ENCODE measurements around the gene OR7D4.

OR7D4 gene

GRCh38 chr19:9171393-9171991 is 47.9 kb downstream of the OR7D4 start:
- Histone ChIP-seq H3K4me2 (ENCODE audit: low read depth, low read length, poor library complexity, severe bottlenecking) (no peak overlapping the region), H3K9me2 (replicated peaks; ENCODE audit: insufficient read depth, low read length) (no peaks in the 10 kb centered on the region), H3K27ac (ENCODE audit: low read depth, low read length) (no peak overlapping the region), H3K4me3 (ENCODE audit: insufficient read depth, low read length, poor library complexity, severe bottlenecking) (no peak overlapping the region), H3K9me3 (ENCODE audit: insufficient read depth, low read length) (no peaks in the 10 kb centered on the region), H4K20me1 (ENCODE audit: low read depth, low read length) (no peaks in the 10 kb centered on the region), H3K9ac (ENCODE audit: low read length) (no peak overlapping the region), H2AFZ (ENCODE audit: low read depth, low read length, severe bottlenecking) (no peak overlapping the region), H3K79me2 (ENCODE audit: insufficient read depth, low read length) (no peaks in the 10 kb centered on the region), H3F3A (ENCODE audit: insufficient read depth) (no peaks in the 10 kb centered on the region), H3K36me3 (ENCODE audit: low read length) (no peaks in the 10 kb centered on the region), H3K27me3 (ENCODE audit: low read length) (no peaks in the 10 kb centered on the region)
- TF ChIP-seq CTCF (IDR thresholded peaks at IDR 0.05; ENCODE audit: insufficient read depth, low read length, poor library complexity, severe bottlenecking) (no peak), EZH2phosphoT487 (conservative IDR thresholded peaks at IDR 0.05; ENCODE audit: low read length) (no peak)

GRCh38 chr19:9166846-9167245 is 52.5 kb downstream of the OR7D4 start:
- Histone ChIP-seq H3K36me3 (ENCODE audit: low read length) (peaks cover 16% of the 10 kb centered on the region; the same call in 1 of the 2 replicates), H3K9ac (ENCODE audit: low read length) (no peak overlapping the region), H2AFZ (ENCODE audit: low read depth, low read length, severe bottlenecking) (no peak overlapping the region), H3K9me3 (ENCODE audit: insufficient read depth, low read length) (no peaks in the 10 kb centered on the region), H3K27ac (ENCODE audit: low read depth, low read length) (no peak overlapping the region), H3K9me2 (replicated peaks; ENCODE audit: insufficient read depth, low read length) (no peaks in the 10 kb centered on the region), H3K79me2 (ENCODE audit: insufficient read depth, low read length) (no peaks in the 10 kb centered on the region), H3F3A (ENCODE audit: insufficient read depth) (no peaks in the 10 kb centered on the region), H3K27me3 (ENCODE audit: low read length) (no peaks in the 10 kb centered on the region), H3K4me2 (ENCODE audit: low read depth, low read length, poor library complexity, severe bottlenecking) (no peak overlapping the region), H4K20me1 (ENCODE audit: low read depth, low read length) (peaks cover 8% of the 10 kb centered on the region; the same call in 1 of the 2 replicates), H3K4me3 (ENCODE audit: insufficient read depth, low read length, poor library complexity, severe bottlenecking) (no peak overlapping the region)
- TF ChIP-seq CTCF (IDR thresholded peaks at IDR 0.05; ENCODE audit: insufficient read depth, low read length, poor library complexity, severe bottlenecking) (no peak), EZH2phosphoT487 (conservative IDR thresholded peaks at IDR 0.05; ENCODE audit: low read length) (no peak)

- no peak for TF ChIP-seq CTCF (IDR thresholded peaks at IDR 0.05; ENCODE audit: insufficient read depth, low read length, poor library complexity, severe bottlenecking)
- no peak for TF ChIP-seq EZH2phosphoT487 (conservative IDR thresholded peaks at IDR 0.05; ENCODE audit: low read length)
- H3K4me3 ChIP-seq (ENCODE audit: insufficient read depth, low read length, poor library complexity, severe bottlenecking) = no peak overlapping the region
- no peaks in the 10 kb centered on the region for H3K79me2 ChIP-seq (ENCODE audit: insufficient read depth, low read length)
- no peak overlapping the region for H3K4me2 ChIP-seq (ENCODE audit: low read depth, low read length, poor library complexity, severe bottlenecking)
- H3K36me3 ChIP-seq (ENCODE audit: low read length) = peaks cover 19% of the 10 kb centered on the region; the same call in 1 of the 2 replicates
- H3K27me3 ChIP-seq (ENCODE audit: low read length) = no peaks in the 10 kb centered on the region
- no peaks in the 10 kb centered on the region for H3K9me2 ChIP-seq (replicated peaks; ENCODE audit: insufficient read depth, low read length)
- H3K9me3 ChIP-seq (ENCODE audit: insufficient read depth, low read length) = no peaks in the 10 kb centered on the region
- H4K20me1 ChIP-seq (ENCODE audit: low read depth, low read length) = peaks cover 8% of the 10 kb centered on the region; the same call in 1 of the 2 replicates
- H3F3A ChIP-seq (ENCODE audit: insufficient read depth) = no peaks in the 10 kb centered on the region
- H3K9ac ChIP-seq (ENCODE audit: low read length) = no peak overlapping the region
- no peak overlapping the region for H3K27ac ChIP-seq (ENCODE audit: low read depth, low read length)
- no peak overlapping the region for H2AFZ ChIP-seq (ENCODE audit: low read depth, low read length, severe bottlenecking)
Observed at GRCh38 chr19:9165261-9165660, 54.1 kb downstream of the OR7D4 start.
